NCI-H2081 treated with DMSO at 0.1 percent for 48 hours (cell line): ENCODE measurements around the gene MED13.
A peak's percentile ranks its signal among the peaks of the same experiment; 100 is the strongest.

Experiments
- DNase-seq: peaks from one replicate; lab custom pipeline; 2025; lab: John Stamatoyannopoulos, UW

MED13 gene, protein sequence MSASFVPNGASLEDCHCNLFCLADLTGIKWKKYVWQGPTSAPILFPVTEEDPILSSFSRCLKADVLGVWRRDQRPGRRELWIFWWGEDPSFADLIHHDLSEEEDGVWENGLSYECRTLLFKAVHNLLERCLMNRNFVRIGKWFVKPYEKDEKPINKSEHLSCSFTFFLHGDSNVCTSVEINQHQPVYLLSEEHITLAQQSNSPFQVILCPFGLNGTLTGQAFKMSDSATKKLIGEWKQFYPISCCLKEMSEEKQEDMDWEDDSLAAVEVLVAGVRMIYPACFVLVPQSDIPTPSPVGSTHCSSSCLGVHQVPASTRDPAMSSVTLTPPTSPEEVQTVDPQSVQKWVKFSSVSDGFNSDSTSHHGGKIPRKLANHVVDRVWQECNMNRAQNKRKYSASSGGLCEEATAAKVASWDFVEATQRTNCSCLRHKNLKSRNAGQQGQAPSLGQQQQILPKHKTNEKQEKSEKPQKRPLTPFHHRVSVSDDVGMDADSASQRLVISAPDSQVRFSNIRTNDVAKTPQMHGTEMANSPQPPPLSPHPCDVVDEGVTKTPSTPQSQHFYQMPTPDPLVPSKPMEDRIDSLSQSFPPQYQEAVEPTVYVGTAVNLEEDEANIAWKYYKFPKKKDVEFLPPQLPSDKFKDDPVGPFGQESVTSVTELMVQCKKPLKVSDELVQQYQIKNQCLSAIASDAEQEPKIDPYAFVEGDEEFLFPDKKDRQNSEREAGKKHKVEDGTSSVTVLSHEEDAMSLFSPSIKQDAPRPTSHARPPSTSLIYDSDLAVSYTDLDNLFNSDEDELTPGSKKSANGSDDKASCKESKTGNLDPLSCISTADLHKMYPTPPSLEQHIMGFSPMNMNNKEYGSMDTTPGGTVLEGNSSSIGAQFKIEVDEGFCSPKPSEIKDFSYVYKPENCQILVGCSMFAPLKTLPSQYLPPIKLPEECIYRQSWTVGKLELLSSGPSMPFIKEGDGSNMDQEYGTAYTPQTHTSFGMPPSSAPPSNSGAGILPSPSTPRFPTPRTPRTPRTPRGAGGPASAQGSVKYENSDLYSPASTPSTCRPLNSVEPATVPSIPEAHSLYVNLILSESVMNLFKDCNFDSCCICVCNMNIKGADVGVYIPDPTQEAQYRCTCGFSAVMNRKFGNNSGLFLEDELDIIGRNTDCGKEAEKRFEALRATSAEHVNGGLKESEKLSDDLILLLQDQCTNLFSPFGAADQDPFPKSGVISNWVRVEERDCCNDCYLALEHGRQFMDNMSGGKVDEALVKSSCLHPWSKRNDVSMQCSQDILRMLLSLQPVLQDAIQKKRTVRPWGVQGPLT (N-terminal part only)

DNA sequence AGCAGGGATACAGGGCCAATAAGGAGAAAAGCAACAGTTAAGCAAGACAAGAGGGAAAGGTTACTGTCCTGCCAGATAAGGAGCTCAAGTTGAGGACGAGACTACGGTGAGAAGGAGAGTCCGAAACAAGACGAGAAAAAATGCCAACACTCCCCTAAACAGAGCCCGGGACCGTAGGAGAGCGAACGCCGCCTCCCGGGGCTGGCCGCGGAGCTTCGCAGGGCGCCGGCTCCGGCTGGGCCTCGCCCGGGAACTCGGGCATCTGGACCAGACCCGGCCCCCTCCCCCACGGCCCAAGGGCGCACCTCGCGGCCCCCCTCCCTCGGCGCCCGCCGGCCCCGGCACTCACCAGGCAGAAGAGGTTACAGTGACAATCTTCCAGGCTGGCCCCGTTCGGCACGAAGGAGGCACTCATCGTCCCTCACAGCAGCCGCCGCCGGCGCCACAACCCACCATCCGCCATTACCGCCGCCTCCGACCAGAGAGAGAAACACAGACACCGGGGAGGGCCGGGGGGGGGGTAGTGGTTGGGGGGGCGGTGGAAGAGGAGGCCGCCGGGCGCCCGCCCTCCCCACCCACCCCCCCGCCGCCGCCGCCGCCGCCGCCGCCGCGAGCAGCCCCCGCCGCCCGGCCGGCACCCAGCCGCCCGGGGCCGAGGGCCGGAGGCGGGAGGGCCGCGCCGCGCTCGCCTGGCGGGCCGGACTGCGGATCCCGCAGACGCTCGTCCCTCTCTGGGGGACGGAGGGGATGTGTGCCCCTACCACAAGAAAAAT, at the start of gene MED13:
TSS of gene MED13 (minus strand) at position 488 of the 773 bp plus-strand sequence. CDS start at position 415, 73 bp downstream.
- DNase-seq, result no peak

DNA sequence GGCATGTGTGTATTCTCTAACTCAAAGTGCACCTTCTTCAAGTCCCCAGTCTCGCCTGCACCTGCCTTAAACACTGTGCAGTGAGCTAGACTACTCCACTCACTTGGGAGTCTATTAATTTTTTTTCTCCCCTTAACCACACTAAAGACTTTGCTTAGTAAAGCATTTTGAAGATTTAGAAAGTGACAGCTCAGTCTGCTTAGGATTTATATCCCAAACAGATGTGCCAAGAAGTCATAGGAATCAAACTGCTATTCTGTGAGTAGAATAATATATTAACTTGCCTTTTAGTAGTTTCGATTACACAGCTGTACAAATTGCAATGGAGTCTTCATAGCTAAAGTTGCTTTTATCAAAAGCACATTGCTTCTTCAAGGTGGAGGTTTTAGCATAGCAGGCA, 47.2 kb upstream of the MED13 start:
- DNase-seq, result no peak

DNA sequence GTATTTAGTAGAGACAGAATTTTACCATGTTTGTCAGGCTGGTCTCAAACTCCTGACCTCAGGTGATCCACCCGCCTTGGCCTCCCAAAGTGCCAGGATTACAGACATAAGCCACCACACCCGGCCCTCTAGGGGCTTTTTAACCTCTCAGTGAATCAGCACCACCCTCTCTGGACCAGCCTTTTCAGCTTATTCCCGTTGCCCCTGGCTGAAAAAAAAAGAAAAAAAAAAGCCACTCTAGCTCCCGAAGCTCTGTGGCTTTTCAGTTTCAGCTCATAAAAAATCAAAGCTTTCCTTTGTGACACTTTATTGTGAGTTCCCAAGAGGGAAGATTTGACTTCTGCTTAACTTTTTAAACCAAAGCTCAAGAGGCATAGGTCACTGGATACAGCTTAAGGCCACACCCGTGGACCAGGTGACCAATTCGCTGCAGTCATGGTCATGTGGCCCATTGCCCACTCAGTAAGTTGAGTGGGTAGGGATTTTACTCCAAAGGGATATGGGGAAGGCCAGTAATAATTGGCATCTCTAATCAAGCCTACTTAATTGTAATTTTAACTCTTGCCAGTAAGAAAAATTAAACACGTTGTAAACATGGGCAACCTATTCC, 46.6 kb upstream of the MED13 start:
- DNase-seq, result no peak

GRCh38 chr17:62110923-62111484, 45.9 kb upstream of the MED13 start:
- DNase-seq, result no peak

- DNase-seq, result no peak
Observed at GRCh38 chr17:62109924-62110323, 44.8 kb upstream of the MED13 start.

- DNase-seq, result peak; percentile 35
Observed at GRCh38 chr17:62109378-62109902, 44.4 kb upstream of the MED13 start.

- no peak for DNase-seq
Observed at GRCh38 chr17:62105861-62106260, 40.8 kb upstream of the MED13 start.

GRCh38 chr17:62105357-62105756, 40.3 kb upstream of the MED13 start:
- DNase-seq, result no peak

GRCh38 chr17:62101515-62101914, 36.4 kb upstream of the MED13 start:
- DNase-seq, result no peak

- DNase-seq, result no peak
Observed at GRCh38 chr17:62101090-62101489, 36.0 kb upstream of the MED13 start.

DNA sequence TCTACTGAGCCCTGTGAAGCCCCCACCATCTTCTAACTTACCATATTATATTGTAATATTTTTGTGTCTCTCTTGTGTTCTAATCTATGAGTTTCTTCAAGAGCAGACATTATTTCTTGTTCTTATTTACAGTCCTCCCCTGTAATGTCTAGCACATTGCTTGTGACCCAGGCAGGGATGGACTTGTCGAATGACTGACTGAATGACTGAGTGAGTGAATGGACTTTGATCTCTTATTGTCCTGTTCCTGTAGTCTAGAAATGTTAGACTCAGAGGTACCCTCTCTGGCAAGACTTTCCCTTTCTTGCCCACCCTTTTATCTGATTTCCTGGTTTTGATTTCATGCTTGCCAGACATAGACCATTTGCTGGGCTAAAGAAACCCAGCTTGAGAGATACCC, 35.0 kb upstream of the MED13 start:
- DNase-seq, result no peak

DNA sequence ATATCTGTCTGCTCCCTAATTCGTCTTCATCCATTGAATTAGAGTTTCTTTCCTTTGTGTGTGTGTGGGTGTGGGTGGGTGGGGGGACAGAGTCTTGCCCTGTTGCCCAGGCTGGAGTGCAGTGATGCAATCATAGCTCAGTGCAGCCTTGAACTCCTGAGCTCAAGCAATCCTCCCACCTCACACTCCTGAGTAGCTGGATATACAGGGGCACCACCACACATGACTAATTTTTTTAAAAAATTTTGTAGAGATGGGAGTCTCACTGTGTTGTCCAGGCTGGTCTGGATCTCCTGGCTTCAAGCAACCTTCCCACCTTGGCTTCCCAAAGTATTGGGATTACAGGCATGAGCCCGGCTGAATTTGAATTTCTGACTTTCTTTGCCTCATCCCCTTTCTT, 34.5 kb upstream of the MED13 start:
- DNase-seq, result no peak

- DNase-seq, result no peak
Observed at GRCh38 chr17:62098623-62099231, 33.6 kb upstream of the MED13 start.

DNA sequence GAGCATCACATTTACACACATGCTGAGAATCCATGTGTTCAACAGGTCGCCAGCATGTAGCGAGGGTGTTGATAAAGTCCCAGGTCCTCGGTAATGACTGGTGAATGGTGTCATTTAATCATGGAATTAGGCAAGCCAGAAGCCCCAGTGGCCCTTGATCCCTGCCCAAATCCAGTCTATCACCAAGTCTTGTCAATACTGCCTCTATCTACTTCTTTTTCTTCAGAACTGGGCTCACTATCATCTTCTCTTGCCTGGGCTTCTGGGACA, 31.3 kb upstream of the MED13 start:
- DNase-seq, result no peak

DNA sequence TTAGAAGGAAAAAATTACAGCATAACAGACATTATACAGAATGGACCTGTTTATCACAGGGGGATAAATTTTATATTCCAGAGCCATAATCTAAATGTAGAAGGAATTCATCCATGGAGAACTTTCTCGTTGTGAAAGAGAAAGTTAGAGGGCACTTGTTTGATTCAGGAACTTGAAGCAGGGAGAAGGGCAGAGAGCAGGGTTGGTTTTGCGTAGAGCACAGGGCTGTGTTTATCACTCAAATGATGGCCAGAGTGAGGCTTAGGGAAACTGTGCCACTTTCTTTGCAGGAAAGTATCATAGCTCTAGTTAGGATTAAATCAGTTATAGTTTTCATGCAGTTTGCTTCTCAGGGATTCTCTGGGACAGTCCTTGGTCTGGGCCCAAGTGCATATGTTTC, 29.1 kb upstream of the MED13 start:
- no peak for DNase-seq

GRCh38 chr17:62093188-62094155, 28.4 kb upstream of the MED13 start:
- DNase-seq, result no peak

GRCh38 chr17:62092784-62093183, 27.7 kb upstream of the MED13 start:
- DNase-seq, result no peak

DNA sequence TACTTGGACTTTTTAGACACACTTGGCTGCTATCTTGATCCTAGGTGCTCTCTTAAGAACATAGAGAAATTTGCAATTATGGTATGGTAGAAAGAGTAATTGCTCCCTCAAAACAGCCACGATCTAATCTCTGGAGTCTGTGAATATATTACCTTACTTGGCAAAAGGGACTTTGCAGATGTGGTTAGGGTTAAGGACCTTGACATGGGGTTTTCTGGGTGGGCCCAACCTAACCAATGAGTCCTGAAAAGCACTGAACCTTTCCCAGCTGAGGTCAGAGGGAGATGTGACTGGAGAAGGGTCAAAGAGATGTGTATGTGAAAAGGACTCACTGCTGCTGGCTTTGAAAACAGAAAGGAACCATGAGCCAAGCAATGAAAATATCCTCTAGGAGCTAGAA, 26.7 kb upstream of the MED13 start:
- no peak for DNase-seq

GRCh38 chr17:62090868-62091267, 25.8 kb upstream of the MED13 start:
- DNase-seq, result no peak
